SKM-1 (cell line): ENCODE results near the gene COPS6.
A peak's percentile ranks its signal among the peaks of the same experiment; 100 is the strongest.

Source experiments
- DNase-seq: peaks from one replicate; lab custom pipeline; 2025; ENCODE audit not compliant: unreplicated experiment; lab: John Stamatoyannopoulos, UW

COPS6 gene

GRCh38 chr7:100101016-100101862, 12.5 kb downstream of the COPS6 start, which contains the start of the genes AP4M1 and MCM7:
Gene AP4M1 (plus strand): TSS chr7:100101643. CDS start chr7:100101715, 72 bp downstream.
Gene MCM7 (minus strand): TSS chr7:100101397. CDS start chr7:100101294, 103 bp downstream.
- DNase-seq, result peak; percentile 96

GRCh38 chr7:100102950-100103840, 14.4 kb downstream of the COPS6 start:
- DNase-seq, result no peak

- DNase-seq, result no peak
Observed at GRCh38 chr7:100105534-100105933, 16.8 kb downstream of the COPS6 start.

GRCh38 chr7:100106633-100107032, 17.9 kb downstream of the COPS6 start:
- no peak for DNase-seq

GRCh38 chr7:100107125-100107737, 18.5 kb downstream of the COPS6 start:
- DNase-seq, result no peak

GRCh38 chr7:100107890-100108289, 19.1 kb downstream of the COPS6 start:
- no peak for DNase-seq

- no peak for DNase-seq
Observed at GRCh38 chr7:100109521-100110163, 20.9 kb downstream of the COPS6 start.

- no peak for DNase-seq
Observed at GRCh38 chr7:100111156-100111555, 22.4 kb downstream of the COPS6 start.

- DNase-seq, result no peak
Observed at GRCh38 chr7:100111914-100112313, 23.1 kb downstream of the COPS6 start.

- no peak for DNase-seq
Observed at GRCh38 chr7:100115026-100115425, 26.3 kb downstream of the COPS6 start.

GRCh38 chr7:100118388-100119071, 29.8 kb downstream of the COPS6 start:
- no peak for DNase-seq

- peak; percentile 83 for DNase-seq
Observed at GRCh38 chr7:100119072-100119969, 30.6 kb downstream of the COPS6 start, which contains the start of the genes CNPY4 and TAF6. Gene CNPY4 (plus strand): TSS chr7:100119634. CDS start chr7:100119745, 111 bp downstream. Gene TAF6 (minus strand): TSS chr7:100119358. CDS start chr7:100114209, 5,149 bp downstream.

GRCh38 chr7:100119970-100120732, 31.4 kb downstream of the COPS6 start:
- no peak for DNase-seq

- DNase-seq, result no peak
Observed at GRCh38 chr7:100120733-100121036, 31.9 kb downstream of the COPS6 start.

- DNase-seq, result no peak
Observed at GRCh38 chr7:100122067-100122466, 33.3 kb downstream of the COPS6 start.

GRCh38 chr7:100122568-100122967, 33.8 kb downstream of the COPS6 start:
- DNase-seq, result no peak

- no peak for DNase-seq
Observed at GRCh38 chr7:100124301-100125230, 35.8 kb downstream of the COPS6 start.
